GM04503 (cell line): Measurements from ENCODE around the gene ANKS6.

Source experiments
- DNase-seq: peaks from one replicate; pipeline ENCODE4 v3.0.0-alpha.2; 2012; ENCODE audit warnings: low read depth

ANKS6 gene

GRCh38 chr9:98736226-98736625 lies 60.1 kb downstream of the ANKS6 start:
- DNase-seq, result no peak

- DNase-seq, result no peak
Measured at GRCh38 chr9:98732801-98733200, 63.6 kb downstream of the ANKS6 start.

GRCh38 chr9:98732091-98732490 lies 64.3 kb downstream of the ANKS6 start:
- no peak for DNase-seq

DNA sequence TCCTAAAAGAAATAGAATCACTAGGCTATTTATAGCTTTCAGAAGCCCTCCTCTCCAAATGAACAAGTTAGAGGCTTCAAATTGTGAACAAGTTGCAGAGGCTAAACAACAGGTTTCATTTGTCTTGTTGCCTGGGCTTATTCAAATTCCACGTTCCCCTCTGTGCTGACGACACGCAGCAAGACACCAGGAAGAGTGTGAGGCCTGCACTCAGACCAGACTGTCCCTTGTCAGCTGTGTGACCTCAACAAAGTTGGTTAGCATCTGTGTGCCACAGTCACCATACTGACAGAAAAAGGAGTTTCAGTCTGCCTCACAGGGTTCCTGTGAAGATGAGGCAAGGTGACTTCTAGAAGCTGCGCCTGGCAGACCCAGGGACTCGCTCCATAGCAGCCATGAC lies 65.5 kb downstream of the ANKS6 start:
- DNase-seq, result no peak

DNA sequence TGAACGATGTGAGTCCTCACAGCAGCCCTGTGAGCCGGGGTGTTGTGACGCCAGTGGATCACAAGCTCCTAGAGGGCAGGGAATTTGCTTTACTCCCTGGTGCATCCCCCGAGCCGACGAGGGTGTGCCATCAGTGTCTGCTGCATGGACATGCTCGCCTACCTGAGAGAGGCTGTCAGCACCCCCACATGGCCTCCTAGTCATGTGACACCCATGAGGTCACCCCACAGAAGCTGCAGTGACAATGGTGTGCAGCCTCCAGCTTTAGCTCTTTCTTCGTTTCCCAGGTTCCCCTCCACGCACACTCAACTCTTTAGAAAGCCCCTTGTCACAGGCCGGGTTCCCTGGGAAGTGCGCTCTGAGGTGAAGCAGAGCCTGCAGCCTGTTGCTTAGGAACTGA lies 67.9 kb downstream of the ANKS6 start:
- no peak for DNase-seq

DNA sequence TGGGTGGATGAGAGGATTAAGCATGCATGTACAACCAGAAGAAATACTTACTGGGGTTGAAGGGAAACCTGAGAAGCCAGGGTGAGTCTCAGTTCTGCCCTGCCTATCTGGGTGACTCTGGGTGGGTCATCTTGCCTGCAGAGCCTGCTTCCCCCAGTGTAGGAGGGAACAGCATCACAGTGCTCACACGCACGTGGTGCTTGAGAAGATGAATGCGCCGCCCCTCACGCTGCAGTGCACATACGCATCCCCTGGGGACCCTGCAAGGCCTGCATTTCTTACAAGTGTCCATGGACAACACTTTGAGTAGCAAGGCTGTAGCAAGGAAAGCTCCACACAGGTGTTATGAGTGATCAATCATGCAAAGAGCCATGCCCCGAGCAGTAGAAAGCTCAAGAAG lies 68.9 kb downstream of the ANKS6 start:
- no peak for DNase-seq

- DNase-seq, result no peak
Measured at GRCh38 chr9:98726735-98727134, 69.6 kb downstream of the ANKS6 start.

DNA sequence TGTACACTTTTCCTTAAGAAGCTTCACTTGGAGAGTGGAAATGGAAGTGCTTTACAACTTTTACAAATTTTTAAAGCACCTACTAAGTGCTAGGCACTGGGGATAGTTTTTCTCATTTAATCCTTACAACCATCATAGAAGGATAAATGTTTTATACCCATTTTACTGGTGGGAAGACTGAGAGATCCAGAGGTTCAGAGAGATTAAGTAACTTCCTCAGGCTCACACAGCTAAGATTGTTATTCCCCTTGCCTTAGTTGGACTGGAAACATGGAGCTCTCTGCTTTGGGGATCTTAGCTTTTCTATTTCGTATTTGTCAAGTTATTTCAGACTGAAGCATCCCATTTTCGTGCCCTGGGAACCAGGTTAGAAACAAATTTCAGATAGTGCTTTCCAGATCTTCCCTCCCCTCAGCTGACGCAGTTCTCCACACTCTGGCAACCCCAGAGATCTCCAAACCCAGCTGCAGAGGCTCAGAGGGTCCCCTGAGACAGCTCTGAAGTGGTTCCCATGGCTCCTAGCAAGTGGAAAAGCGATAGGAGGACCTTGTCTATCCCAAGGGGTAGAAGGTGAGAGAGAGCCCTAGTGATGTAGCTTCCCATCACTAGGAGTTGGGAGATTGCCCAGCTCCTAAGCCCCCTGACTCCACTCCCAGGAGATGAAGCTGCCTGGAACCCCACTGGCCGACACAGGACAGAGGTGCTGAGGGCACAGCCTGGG lies 71.4 kb downstream of the ANKS6 start:
- DNase-seq, result no peak

DNA sequence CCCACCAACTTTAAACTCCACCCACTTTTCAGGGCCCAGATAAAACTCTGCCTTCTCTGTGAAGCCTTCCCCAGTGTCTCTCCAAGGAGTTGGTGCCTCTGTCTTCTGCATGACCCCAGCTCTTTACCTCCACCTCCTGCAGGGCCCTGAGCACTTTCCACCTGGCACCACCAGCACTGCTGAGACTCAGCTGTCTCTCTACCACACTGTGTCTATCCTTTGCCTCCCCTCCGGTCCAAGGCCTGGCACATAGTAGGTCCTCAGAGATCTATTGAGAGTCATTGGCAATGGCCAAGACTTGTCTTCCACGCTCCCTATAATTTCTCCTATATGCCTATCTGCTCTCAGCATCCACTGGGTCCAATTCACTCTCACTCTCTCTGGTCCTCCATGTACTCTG lies 74.7 kb downstream of the ANKS6 start:
- no peak for DNase-seq

DNA sequence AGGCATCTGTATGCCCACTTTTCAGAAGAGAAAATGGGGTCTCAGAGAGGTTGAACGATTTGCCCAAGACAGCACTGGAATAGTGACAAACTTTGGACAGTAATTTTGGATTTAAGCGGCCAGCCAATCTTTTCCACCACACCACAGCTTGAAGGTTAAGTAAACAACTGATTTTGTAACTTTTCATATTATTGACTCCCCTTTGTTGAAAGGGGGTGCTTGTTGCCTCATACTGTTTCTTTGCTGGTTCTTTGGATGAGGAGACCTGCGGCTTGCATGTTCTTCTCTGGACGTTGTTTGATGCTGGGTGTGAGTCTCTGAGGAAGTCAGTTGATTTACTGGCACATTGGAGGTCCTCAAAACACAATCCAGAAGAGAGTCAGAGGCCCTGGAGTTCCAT lies 76.0 kb downstream of the ANKS6 start:
- no peak for DNase-seq

DNA sequence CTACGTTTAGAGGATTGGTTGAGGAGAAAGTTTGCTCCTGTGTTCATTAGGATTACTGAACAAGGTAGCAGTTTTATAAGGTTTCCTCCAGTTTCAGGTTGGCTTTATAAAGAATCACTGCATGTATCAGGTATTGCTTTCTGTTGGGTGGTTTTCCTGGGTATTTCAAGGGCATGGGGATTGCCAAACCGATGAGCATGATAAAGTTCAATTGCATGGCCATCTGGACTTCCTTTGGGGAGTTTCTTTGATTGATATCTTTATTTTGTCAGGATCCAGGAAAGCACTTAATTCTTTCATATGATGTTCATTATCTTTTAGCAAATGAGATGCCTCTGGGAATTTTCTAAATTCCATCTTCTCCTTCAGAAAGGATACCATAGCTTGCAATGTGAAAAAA lies 77.3 kb downstream of the ANKS6 start:
- DNase-seq, result no peak

- no peak for DNase-seq
Measured at GRCh38 chr9:98714833-98715232, 81.5 kb downstream of the ANKS6 start.

DNA sequence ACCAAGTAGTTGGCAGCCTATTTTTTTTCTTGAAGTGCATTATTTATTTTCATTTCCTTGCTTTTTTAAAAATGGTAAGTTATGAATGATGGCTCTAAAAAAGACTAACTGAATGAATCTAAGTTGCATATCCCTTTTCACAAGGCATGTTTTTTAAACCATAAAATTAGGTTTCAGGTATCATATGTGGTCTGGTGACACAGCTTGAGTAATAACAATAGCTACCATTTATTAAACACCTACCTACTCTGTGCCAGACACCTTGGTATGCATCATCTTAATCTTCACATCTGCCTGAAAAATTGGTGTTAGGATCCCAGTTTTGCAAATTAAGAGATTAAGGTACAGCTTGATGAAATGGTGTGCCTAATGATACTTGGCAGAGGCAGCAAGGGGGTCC lies 83.4 kb downstream of the ANKS6 start:
- DNase-seq, result no peak

GRCh38 chr9:98709968-98710965 lies 86.1 kb downstream of the ANKS6 start:
- DNase-seq, result no peak

- no peak for DNase-seq
Measured at GRCh38 chr9:98708933-98709911, 87.1 kb downstream of the ANKS6 start, which contains the start of gene GABBR2. Gene GABBR2 (minus strand): TSS chr9:98708935. CDS start chr9:98708737, 198 bp downstream.

DNA sequence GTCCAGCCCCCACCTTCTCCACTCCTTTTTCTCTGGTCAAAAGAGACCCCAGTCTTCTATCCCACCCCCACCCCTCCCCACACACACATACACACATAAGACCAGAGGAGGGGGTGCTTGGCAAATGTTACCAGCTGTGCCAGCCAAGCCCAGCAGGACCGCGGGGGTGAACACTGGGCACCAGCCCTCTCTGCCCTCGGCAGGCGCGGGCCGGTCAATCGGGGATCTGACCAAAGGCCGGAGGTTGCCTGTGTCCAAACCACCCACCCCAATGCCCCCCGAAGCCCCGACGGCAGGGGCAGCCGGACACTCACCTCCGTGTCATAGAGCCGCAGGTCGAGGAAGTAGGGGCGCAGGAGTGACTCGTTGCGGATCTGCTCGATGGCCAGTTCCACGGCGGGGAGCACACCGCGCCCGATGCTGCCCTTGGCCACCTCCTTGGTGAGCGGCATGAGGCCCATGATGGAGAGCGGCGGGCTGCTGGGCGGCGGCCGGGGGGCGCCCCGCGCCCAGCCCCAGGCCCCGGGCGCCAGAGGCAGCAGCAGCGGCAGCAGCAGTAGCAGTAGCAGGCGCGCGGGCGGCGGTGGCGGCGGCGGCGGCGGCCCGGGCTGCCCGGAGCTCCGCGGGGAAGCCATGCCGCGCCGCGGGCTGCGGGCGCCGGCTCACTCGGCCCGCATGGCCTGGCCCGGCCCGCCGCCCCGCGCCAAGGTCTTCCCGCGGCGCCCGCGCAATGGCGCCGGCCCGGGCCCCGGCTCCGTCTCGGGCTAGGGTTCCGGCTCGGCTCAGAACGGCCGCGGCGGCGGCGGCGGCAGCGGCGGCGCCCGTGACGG lies 88.0 kb downstream of the ANKS6 start:
- no peak for DNase-seq

DNA sequence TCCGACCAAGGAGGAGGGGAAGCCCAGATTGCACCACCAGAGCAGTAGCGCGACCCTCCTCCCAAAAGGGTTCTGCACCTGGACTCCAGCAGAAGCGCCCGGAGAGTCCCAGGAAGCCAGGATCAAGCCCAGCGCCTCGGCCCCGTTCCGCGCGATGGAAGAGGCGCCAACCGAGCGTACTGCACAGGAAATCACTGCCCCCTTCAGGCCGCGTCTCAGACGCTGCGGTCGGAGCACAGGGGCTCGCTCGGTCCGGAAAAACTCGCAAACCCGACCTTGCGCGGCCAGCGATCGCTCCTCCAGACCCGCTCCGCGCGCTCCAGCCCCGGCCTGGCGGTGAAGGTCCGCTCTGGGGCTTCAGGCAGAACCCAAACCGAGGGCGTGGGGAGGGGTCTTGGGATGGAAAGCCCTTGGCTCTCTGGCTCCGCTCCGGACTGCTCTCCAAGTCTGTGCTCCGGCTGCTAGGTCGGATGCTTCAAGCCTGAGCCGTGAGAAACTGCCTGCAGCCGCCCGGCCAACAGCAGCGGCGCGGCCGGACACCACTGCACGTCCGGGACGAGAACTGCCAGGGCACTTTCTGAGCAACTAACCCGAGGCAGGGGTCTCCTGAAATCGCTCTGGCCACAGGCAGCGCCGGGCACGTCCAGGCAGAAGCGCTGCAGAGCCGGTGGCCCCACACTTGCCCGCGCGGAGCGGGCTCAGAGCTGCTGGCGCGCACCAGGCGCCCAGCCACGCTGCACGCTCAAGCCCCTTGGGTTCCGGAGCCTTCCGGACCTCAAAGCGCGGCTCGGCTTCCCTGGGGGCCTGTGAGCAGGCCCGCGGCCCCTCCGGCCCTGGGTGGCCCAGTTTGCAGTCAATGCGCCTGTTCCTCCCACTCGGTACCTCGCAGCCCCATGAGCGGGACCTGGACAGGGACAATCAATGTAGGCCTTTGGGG lies 88.9 kb downstream of the ANKS6 start:
- DNase-seq, result no peak

- no peak for DNase-seq
Measured at GRCh38 chr9:98706651-98707165, 89.6 kb downstream of the ANKS6 start.

DNA sequence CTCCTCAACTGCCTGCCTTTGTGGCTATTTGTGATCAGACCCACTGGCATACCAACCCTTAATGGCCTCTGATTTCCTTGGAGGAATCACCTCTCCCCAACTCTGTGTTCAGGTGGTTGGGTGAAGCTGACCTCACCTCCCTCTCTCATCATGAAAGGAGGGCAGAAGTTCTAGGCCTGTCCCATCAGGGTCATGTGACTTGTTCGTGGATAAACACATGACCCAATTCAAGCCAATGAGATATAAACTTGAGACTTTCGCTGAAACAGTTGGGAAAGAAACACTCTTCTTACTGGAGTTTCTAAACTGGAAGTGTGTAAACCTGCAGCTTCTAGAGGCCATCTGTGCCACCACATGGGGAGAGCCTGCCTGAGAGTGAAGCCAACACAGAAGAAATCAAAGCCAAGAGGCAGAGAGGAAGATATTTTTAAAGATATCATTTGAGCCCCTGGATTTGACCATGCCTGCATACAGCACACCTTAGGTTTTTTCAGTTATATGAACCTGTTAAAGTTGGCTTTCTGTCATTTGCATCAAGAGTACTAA lies 93.4 kb downstream of the ANKS6 start:
- DNase-seq, result no peak
